GF-D8 (cell line): ENCODE results near the gene TLX2.

Source experiments
- DNase-seq: peaks from one replicate; lab custom pipeline; 2025; lab: John Stamatoyannopoulos, UW

Gene TLX2

GRCh38 chr2:74532222-74532621 lies 18.0 kb downstream of the TLX2 start:
- DNase-seq: peak; percentile 9

- no peak for DNase-seq
Measured at GRCh38 chr2:74533464-74533863, 19.2 kb downstream of the TLX2 start.

GRCh38 chr2:74534411-74534810 lies 20.2 kb downstream of the TLX2 start:
- no peak for DNase-seq

GRCh38 chr2:74535440-74535965 lies 21.3 kb downstream of the TLX2 start:
- DNase-seq: no peak

- no peak for DNase-seq
Measured at GRCh38 chr2:74536166-74536950, 22.1 kb downstream of the TLX2 start.

- no peak for DNase-seq
Measured at GRCh38 chr2:74537140-74537539, 22.9 kb downstream of the TLX2 start.

GRCh38 chr2:74538881-74539339 lies 24.7 kb downstream of the TLX2 start:
- peak; percentile 33 for DNase-seq

- DNase-seq: no peak
Measured at GRCh38 chr2:74540291-74540690, 26.0 kb downstream of the TLX2 start.

- DNase-seq: no peak
Measured at GRCh38 chr2:74542978-74543377, 28.7 kb downstream of the TLX2 start.

- no peak for DNase-seq
Measured at GRCh38 chr2:74544634-74545033, 30.4 kb downstream of the TLX2 start.

GRCh38 chr2:74546004-74546403 lies 31.8 kb downstream of the TLX2 start:
- no peak for DNase-seq

GRCh38 chr2:74548285-74548899 lies 34.1 kb downstream of the TLX2 start:
- DNase-seq: no peak

GRCh38 chr2:74548900-74549826 lies 34.9 kb downstream of the TLX2 start:
- peak; percentile 28 for DNase-seq

- no peak for DNase-seq
Measured at GRCh38 chr2:74550231-74550630, 36.0 kb downstream of the TLX2 start.

- DNase-seq: no peak
Measured at GRCh38 chr2:74551530-74551929, 37.3 kb downstream of the TLX2 start.

- DNase-seq: peak; percentile 25
Measured at GRCh38 chr2:74551942-74552913, 38.0 kb downstream of the TLX2 start.

- no peak for DNase-seq
Measured at GRCh38 chr2:74552914-74553811, 38.9 kb downstream of the TLX2 start.

GRCh38 chr2:74553892-74554819 lies 39.9 kb downstream of the TLX2 start, which contains the start of the genes DOK1 and LOXL3:
DOK1 (plus strand) TSS chr2:74554720; CDS start chr2:74554755, 35 bp downstream.
LOXL3 (minus strand) TSS chr2:74553942; CDS start chr2:74552634, 1,308 bp downstream.
- peak; percentile 18 for DNase-seq
